Thyroid gland (tissue), 4 donors: Measurements from ENCODE around the gene AVPR1B. TPM values are rescaled to one million over a fixed set of nuclear protein-coding genes. Genes with fewer than 3 reads are reported as not detected.
"Not testable (repeated sequence)": the region's sequence is repeated elsewhere in the genome, so short reads cannot be mapped to it uniquely, and the experiment has no call there.

Experiments
- DNase-seq, 2 donors: peaks; one replicate each; pipeline ENCODE4 v3.0.0-alpha.2; 2019
- H3K27ac ChIP-seq, 3 donors: fragments of 200-600 bp; sonication (generic); 1 replicate in 2 of 3; 2 replicates in 1 of 3; pipeline ENCODE4 v1.5.1; 2016 to 2019; ENCODE audit warnings: mild to moderate bottlenecking in 1 of 3, moderate library complexity in 1 of 3
- H3K27me3 ChIP-seq: fragments of 200-600 bp; sonication (generic); one replicate; pipeline ENCODE4 v1.5.1; 2019
- H3K36me3 ChIP-seq, 2 donors: fragments of 200-600 bp; sonication (generic); one replicate each; pipeline ENCODE4 v1.5.1; 2016 to 2019
- H3K4me1 ChIP-seq, 2 donors: fragments of 200-600 bp; sonication (generic); one replicate each; pipeline ENCODE4 v1.5.1; 2017 to 2019
- H3K4me3 ChIP-seq, 3 donors: fragments of 200-600 bp; sonication (generic); replicated peaks in 1 of 3; 1 replicate in 2 of 3; 2 replicates in 1 of 3; pipeline ENCODE4 v1.5.1; 2016; ENCODE audit warnings: mild to moderate bottlenecking in 1 of 3
- H3K9me3 ChIP-seq: fragments of 200-600 bp; sonication (generic); one replicate; pipeline ENCODE4 v1.5.1; 2017
- CTCF ChIP-seq, 6 experiments: fragments of 200-600 bp in 3 of 6; fragments of 450-650 bp in 3 of 6; sonication (generic) in 3 of 6; IDR thresholded peaks; one replicate each; pipeline ENCODE4 v1.5.1; 2016 to 2019; ENCODE audit warnings: antibody characterized with exemption in 6 of 6, mild to moderate bottlenecking in 2 of 6, inconsistent platforms in 1 of 6, moderate library complexity in 1 of 6
- POLR2A ChIP-seq, 2 donors: fragments of 450-650 bp; IDR thresholded peaks; one replicate each; pipeline ENCODE4 v1.6.1; 2017; ENCODE audit warnings: antibody characterized with exemption in 2 of 2, mild to moderate bottlenecking in 2 of 2, moderate library complexity in 1 of 2
- WGBS, 2 donors: methylation state at CpG; one replicate each; pipeline ENCODE4 v1.1.5; 2017; 5-methylcytosine and 5-hydroxymethylcytosine counted together
- intact Hi-C: fragments of 100-400 bp; cut with DNase I; formaldehyde crosslinking; loops from one replicate; pipeline ENCODE4 v1.15.1; 2023
- total RNA-seq, 4 donors: library from RNA; depleted of rRNA; stranded (reverse); fragments of >200 nt; gene quantifications; one replicate each; pipeline ENCODE4 v1.2.3, GENCODE V29; 2016

Gene AVPR1B
- total RNA-seq, 4 donors from 2014 or later = 0.11 to 0.68 (median 0.38) TPM; not detected in 1

- intact Hi-C loops = no loop called here
- no peak overlapping the region for H3K4me3 ChIP-seq
- peak; percentile 61 to 65 for DNase-seq
These were observed 49.5 kb downstream of the AVPR1B start for GRCh38 chr1:206067486-206068227.

GRCh38 chr1:206066479-206067171 is 50.6 kb downstream of the AVPR1B start:
- Histone ChIP-seq H3K4me3 (no peak overlapping the region), H3K9me3 (no peaks in the 10 kb centered on the region), H3K4me1 (peaks cover 0 to 10% of the 10 kb centered on the region in 2 donors), H3K36me3 (no peaks in the 10 kb centered on the region), H3K27me3 (no peaks in the 10 kb centered on the region), H3K27ac (no peak overlapping the region)
- DNase-seq = no peak
- 80 to 87% methylated on average over 5 of the region's 6 CpGs for WGBS, 2 donors
- TF ChIP-seq POLR2A (IDR thresholded peaks at IDR 0.05) (no peak), CTCF (IDR thresholded peaks at IDR 0.05) (no peak)
- intact Hi-C loops = no loop called here

More at GRCh38 chr1:206067486-206068227, 49.5 kb downstream of the AVPR1B start:
- peak overlapping the region; percentile 4 to 19 (median 18) for H3K27ac ChIP-seq
- no peaks in the 10 kb centered on the region for H3K36me3 ChIP-seq
- no peaks in the 10 kb centered on the region for H3K27me3 ChIP-seq
- no peaks in the 10 kb centered on the region for H3K9me3 ChIP-seq
- peaks cover 0 to 10% of the 10 kb centered on the region in 2 donors for H3K4me1 ChIP-seq
- 28 to 35% methylated on average over 8 of the region's 8 CpGs for WGBS, 2 donors
- TF ChIP-seq CTCF (IDR thresholded peaks at IDR 0.05) (peak in 3 of 6 experiments; percentile 17 to 60 (median 37)), POLR2A (IDR thresholded peaks at IDR 0.05) (no peak)

- Histone ChIP-seq H3K4me1 (peaks cover 0 to 10% of the 10 kb centered on the region in 2 donors), H3K4me3 (no peak overlapping the region), H3K27ac (no peak overlapping the region), H3K36me3 (no peaks in the 10 kb centered on the region), H3K27me3 (no peaks in the 10 kb centered on the region), H3K9me3 (no peaks in the 10 kb centered on the region)
- 88 to 95% methylated on average over 4 of the region's 4 CpGs for WGBS, 2 donors
- intact Hi-C loops = no loop called here
- no peak for TF ChIP-seq POLR2A (IDR thresholded peaks at IDR 0.05)
- no peak for TF ChIP-seq CTCF (IDR thresholded peaks at IDR 0.05)
- no peak for DNase-seq
These were observed 51.5 kb downstream of the AVPR1B start for GRCh38 chr1:206065547-206066145.

GRCh38 chr1:206064501-206064900 is 52.7 kb downstream of the AVPR1B start:
- WGBS, 2 donors = 94 to 96% methylated on average over 7 of the region's 25 CpGs

GRCh38 chr1:206064001-206064400 is 53.2 kb downstream of the AVPR1B start:
- H3K36me3 ChIP-seq, intact Hi-C loops, H3K27me3 ChIP-seq, DNase-seq, H3K4me3 ChIP-seq, H3K9me3 ChIP-seq, H3K27ac ChIP-seq: not testable (repeated sequence)
- 96% methylated on average over 5 of the region's 35 CpGs; no CpG with 5 or more reads in 1 of the 2 donors for WGBS, 2 donors
- H3K4me1 ChIP-seq = peaks cover 0 to 10% of the 10 kb centered on the region in 2 donors

More at GRCh38 chr1:206064501-206064900, 52.7 kb downstream of the AVPR1B start:
- H3K27ac ChIP-seq, H3K4me3 ChIP-seq, DNase-seq, H3K9me3 ChIP-seq, H3K27me3 ChIP-seq, intact Hi-C loops, H3K36me3 ChIP-seq: not testable (repeated sequence)
- H3K4me1 ChIP-seq = peaks cover 0 to 10% of the 10 kb centered on the region in 2 donors
